ENCODE data around the gene SPTBN4.
"Not testable (repeated sequence)": the region's sequence is repeated elsewhere in the genome, so short reads cannot be mapped to it uniquely, and the experiment has no call there.

The SPTBN4 gene

DNA sequence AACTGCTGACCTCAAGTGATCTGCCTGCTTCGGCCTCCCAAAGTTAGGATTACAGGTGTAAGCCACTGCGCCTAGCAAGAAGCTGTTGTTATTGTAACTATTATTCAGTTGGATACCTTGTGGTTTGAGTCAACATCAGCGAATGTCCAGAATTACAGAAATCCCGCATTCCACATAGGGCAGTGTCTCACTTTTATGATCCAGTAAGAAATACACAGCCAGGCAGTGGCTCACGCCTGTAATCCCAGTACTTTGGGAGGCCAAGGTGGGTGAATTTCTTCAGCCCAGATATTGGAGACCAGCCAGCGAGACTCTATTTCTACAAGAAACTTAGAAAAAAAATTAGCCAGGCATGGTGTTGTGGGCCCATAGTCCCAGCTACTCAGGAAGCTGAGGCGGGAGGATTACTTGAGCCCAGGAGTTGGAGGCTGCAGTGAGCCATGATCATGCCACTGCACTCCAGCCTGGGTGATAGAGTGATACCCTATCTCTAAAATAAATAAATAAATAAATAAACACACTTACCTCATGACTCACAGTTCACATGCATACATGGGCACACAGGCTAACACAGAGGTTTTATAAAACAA lies 43.8 kb downstream of the SPTBN4 start:
- DNase-seq, result no peak

DNA sequence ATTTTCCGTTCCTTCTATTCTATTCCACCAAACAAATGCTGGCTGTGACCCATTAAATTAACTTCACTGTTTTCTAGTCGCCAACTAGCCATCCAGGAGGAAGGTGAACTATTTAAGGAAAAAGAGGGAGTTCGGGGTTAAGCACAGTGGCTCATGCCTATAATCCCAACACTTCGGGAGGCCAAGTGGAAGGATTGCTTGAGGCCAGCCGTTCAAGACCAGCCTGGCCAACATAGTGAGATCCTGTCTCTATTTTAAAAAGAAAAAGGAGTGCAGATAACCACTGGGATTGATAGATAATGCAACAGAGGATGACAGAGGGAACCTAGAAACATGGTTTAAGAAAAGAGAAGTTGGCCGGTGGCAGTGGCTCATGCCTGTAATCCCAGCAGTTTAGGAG lies 44.7 kb downstream of the SPTBN4 start:
- no peak for DNase-seq

DNA sequence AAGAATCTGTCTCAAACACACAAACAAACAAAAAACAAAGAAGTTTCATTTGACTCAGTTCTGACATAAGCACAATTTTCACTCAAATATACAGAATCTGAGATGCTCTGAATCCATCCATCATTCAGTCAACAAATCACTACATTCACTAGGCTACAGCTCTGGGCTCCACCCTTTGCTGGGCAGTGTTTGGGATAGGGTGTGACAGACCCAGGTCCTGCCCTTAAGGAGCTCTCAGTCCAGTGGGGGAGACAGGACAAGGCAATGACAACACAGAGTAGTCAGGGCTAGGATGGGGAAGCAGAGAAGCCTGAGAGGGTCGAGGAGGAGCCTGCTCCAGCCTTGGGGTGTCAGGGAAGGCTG lies 45.3 kb downstream of the SPTBN4 start:
- no peak for DNase-seq

DNA sequence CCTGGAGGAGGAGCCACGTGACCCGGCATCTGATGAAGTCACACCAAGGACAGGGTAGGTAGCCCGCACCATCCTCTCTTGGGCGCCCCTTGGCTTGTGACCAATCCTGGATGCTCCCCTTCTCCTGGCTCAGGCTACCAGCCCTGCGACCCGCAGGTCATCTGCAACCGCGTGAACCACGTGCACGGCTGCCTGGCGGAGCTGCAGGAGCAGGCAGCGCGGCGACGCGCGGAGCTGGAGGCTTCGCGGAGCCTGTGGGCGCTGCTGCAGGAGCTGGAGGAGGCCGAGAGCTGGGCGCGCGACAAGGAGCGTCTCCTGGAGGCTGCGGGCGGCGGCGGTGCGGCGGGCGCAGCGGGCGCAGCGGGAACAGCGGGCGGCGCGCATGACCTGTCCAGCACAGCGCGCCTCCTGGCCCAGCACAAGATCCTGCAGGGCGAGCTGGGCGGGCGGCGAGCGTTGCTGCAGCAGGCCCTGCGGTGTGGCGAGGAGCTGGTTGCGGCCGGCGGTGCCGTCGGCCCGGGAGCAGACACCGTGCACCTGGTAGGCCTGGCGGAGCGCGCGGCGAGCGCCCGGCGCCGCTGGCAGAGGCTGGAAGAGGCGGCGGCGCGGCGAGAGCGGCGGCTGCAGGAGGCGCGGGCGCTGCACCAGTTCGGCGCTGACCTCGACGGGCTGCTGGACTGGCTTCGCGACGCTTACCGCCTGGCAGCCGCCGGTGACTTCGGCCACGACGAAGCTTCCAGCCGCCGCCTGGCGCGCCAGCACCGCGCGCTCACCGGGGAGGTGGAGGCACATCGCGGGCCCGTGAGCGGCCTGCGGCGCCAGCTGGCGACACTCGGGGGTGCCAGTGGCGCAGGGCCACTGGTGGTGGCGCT lies 45.9 kb downstream of the SPTBN4 start:
- DNase-seq, result no peak

DNA sequence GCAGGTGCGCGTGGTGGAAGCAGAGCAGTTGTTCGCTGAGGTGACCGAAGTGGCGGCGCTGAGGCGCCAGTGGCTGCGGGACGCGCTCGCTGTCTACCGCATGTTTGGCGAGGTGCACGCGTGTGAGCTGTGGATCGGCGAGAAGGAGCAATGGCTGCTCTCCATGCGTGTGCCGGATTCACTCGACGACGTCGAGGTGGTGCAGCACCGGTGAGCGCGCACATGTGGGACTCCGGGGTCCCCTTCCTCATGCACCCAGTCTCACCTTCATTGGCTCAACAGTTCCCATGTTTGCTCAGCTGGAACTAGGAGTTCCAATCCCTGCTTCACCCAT lies 46.5 kb downstream of the SPTBN4 start:
- no peak for DNase-seq

DNA sequence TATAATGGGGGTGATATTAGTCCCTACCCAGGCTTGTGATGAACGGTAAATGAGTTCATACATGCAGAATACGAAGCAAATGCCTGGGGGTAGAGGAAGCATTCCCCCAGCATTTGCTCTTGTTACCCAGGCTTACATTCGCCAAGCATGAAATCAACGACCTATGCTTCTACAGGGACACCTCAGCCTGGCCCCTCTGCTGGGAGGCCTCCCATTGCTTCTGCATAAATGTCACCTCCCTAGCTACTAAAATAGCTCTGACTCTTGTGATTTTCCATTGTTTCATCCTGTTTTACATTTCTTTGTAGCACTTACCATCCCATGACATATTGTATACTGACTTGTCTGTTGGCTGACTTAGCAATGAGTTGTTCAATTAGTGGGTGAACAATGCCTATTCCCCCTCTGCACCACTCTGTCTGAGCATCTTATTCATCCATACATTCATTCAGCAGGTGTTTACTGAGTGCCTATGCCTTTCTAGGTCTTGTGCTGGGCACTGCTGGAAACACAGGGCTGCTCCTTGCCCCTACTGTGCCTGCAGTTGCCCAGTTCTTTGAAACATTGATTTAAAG lies 47.0 kb downstream of the SPTBN4 start:
- DNase-seq, result no peak

DNA sequence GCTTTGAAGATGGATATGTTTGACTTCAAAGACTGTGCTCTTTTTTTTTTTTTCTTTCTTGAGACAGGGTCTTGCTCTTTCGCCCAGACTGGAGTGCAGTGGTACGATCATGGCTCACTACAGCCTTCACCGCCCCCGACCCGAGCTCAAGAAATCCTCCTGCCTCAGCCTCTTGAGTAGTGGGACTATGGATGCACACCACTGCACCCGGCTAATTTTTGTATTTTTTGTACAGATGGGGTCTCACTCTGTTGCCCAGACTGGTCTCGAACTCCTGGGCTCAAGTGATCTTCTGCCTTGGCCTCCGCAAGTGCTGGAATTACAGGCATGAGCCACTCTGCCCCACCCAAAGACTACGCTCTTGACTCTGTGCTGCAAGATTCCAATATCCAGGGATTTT lies 50.4 kb downstream of the SPTBN4 start:
- no peak for DNase-seq

DNA sequence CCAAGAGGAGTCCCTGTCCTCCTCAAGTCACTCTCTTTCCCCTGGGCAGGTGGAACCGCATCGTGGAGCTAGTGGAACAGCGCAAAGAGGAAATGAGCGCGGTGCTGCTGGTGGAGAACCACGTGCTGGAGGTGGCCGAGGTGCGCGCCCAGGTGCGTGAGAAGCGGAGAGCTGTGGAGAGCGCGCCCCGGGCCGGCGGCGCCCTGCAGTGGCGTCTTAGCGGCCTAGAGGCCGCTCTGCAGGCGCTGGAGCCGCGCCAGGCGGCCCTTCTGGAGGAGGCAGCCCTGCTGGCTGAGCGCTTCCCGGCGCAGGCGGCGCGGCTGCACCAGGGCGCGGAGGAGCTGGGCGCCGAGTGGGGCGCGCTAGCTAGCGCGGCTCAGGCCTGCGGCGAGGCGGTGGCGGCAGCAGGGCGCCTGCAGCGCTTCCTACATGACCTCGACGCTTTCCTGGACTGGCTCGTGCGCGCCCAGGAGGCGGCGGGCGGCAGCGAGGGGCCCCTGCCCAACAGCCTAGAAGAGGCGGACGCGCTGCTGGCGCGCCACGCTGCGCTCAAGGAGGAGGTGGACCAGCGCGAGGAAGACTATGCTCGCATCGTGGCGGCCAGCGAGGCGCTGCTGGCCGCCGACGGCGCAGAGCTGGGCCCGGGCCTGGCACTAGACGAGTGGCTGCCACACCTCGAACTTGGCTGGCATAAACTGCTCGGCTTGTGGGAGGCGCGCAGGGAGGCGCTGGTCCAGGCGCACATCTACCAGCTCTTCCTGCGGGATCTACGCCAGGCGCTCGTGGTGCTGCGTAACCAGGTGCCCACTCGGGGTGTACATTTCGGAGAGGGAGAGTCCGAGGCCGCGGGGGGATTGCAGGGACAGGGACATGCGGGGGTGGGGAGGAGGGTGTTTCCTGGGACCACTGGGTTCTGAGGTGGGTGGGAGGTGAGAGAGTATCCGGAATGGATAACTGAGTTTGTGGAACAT lies 52.8 kb downstream of the SPTBN4 start:
- no peak for DNase-seq

DNA sequence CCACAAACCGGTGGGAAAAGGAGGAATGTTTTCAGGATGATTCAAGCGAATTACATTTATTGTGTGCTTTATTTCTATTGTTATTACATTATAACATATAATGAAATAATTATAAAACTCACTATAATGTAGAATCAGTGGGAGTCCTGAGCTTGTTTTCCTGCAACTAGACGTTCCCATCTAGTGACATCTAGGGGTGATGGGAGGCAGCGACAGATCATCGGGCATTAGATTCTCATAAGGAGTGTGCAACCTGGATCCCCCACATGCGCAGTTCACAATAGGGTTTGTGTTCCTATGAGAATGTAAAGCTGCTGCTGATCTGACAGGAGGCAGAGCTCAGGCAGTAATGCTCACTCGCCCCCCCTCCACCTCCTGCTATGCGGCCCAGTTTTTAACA lies 54.5 kb downstream of the SPTBN4 start:
- DNase-seq, result no peak

DNA sequence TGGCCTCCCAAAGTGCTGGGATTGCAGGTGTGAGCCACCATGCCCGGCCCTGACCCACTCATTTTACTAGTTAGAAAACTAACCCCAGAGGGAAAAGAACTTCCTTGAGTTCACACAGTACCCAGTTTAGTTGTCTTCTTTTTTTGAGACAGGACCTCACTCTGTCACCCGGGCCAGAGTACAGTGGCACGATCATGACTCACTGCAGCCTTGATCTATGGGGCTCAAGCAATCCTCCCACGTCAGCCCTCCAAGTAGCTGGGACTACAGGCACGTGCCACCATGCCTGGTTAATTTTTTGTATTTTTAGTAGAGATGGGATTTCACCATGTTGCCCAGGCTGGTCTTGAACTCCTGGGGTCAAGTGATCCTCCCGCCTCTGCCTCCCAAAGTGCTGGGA lies 55.1 kb downstream of the SPTBN4 start:
- not testable (repeated sequence) for DNase-seq

DNA sequence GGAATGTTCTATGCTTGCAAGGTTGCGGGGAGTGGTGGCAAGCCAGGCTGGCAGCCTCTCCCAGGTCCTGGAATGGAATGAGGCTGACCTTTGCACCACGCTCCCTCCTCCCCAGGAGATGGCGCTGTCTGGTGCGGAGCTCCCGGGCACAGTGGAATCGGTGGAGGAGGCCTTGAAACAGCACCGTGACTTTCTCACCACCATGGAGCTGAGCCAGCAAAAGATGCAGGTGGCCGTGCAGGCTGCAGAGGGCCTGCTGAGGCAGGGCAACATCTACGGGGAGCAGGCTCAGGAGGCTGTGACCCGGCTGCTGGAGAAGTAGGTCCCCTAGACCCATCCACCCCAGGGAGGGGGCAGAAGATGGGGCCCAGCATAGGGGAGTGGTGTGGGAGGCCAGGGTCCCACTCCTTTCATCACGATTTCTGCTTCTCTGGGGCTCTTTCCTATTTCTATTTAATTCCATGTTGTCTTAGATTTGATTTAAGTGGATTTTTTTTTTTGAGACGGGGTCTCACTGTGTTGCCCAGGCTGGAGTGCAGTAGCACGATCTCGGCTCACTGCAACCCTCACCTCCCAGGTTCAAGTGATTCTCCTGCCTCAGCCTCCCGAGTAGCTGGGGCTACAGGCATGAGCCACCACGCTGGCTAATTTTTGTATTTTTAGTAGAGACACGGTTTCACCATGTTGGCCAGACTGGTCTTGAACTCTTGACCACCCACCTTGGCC lies 56.7 kb downstream of the SPTBN4 start:
- DNase-seq, result no peak

DNA sequence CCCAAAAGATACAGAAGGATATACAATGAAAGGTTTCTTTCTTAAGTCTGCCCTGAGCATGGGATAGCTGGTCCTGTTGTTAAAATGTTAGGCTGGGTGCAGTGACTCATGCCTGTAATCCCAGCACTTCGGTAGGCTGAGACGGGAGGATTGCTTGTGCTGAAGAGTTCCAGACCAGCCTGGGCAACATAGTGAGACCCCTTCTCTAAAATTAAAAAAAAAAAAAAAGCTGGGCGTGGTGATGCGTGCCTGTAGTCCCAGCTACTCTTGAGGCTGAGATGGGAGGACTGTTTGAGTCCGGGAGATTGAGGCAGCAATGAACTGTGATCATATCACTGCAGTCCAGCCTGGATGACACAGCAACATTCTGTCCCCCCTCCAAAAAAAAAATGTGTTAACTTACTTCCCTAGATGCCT lies 57.3 kb downstream of the SPTBN4 start:
- DNase-seq, result no peak

DNA sequence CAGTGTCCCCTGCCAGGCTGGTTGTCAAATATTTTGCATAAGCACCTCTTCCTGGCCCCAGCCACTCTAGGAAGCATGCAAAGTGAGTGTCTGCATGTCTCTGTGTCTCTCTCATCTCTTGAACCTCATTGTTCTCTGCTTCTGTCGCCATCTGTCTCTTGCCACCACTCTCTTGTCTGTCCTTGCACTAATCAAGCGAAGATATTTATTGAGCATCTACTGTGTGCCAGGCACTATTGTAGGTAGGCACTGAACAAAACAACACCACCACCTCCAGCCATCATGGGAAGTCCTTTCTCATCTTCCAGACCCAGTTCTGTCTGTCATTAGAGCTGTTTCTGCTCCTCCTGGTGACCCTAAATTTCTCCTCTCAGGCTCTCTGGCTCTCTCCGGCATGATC lies 57.9 kb downstream of the SPTBN4 start:
- no peak for DNase-seq

DNA sequence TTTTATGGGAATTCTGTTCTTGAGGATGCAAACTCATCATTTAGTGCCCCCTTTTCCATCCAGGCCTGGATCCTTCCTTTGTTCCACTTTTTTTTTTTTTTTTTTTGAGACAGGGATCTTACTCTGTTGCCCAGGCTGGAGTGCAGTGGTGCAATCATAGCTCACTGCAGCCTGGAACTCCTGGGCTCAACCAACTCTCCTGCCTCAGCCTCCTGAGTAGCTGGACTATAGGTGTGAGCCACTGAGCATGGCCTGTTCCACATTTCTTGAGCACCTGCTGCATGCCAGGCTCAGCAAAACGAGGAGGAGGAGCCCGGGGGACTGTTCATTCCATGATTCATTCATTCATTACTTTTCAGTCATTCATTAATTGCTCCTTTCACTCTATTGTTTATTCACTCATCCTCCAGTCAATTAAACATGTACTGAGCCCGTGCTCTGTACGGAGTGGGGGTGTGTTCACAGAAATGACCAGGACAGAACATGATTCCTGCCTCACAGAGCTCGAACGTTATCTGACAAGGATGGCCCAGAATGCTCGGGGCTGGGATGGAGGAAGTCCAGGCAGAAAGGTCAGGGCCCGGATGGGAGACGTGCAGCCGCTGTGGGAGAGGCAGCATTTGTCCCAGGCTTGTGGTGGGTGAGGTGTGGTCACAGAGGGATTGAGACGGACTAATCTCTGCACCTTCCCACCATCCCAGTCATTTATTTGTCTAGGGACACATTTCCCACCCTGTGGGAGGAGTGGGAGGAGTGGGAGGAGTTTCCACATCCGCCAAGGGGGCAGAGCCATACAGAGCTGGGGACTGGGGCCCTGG lies 58.6 kb downstream of the SPTBN4 start:
- no peak for DNase-seq

DNA sequence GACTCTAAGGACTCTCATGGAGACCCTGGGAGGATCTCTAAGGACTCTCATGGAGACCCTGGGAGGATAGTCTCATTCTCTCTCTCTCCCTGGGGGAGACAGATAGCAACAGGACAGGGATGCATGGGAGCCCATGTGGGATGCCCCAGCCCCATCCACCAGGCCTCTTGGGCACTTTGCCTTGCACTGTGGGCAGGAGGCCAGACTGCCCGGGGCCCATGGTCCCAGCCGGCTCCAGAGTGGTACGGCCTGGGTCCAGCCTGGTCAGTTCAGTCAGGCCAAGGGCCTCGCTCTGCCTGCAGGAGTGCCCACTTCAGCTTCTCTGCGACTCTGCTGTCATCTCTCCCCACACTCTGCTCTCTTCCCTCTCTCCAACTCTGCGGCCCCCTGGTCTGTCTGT lies 61.3 kb downstream of the SPTBN4 start:
- DNase-seq, result no peak

DNA sequence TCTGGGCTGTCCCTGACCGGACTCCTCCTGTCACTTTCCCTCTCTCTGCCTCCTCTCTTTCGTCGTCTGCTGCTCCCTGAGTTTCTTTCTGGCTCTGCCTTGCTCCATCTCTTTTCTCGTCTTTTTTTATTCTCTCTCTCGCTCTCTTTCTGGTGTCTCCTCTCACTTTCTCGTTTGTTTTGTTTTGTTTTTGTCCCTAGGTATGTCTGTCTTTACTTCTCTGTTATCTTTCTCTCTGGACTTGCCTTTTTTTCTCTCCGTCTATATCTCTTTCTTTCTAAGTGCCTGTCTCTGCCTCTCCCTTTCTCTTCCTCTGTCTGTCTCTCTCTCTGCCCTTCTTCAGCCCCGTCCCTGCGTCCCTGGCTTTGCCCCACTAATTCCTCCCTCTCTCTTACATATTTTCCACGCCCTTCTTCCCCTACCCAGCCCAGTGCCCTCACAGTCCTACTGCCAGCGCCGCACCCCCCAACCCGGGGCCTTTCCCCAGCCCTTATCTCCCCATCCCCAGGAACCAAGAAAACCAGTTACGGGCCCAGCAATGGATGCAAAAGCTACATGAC lies 61.8 kb downstream of the SPTBN4 start:
- DNase-seq, result no peak

DNA sequence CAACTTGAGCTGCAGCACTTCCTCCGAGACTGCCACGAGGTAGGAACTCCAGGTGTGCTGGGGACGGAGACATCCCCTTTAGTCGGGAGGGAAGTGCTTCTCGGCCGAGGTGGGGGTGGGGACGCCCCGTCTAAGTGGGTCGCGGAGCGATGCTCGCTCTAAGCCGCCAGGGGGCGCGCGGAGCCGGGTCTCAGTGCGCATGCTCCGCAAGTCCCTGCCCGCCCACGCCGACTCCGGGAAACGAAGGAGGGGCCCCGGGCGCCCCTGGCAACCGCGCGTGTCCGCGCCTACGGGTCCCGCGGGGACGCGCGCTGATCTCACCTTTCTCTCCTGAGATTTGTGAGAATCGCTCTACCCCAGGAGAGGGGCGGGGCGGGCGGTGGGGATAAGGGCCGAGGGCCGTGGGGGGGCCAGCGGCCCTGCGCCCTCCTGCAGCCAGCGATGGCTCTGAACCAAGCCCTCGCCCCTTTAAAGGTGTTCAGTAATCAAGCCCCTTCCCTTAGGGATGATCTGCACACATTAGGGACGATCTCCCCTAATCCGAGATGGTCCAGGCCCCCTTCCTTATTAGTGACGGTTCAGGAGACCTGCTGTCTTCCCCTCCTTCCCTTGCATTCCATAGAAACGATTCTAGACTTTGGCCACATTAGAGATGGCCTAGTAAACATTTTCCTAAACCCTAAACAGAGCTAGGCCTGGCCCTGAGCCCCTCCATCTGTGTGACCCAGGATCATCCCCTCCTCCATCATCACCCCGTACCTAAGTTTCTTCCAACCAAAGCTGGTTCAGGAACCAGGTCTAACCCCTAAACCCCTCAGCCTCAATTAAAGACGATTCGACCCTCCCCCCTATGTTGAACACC lies 62.5 kb downstream of the SPTBN4 start:
- peak; percentile 55 to 75 for DNase-seq

DNA sequence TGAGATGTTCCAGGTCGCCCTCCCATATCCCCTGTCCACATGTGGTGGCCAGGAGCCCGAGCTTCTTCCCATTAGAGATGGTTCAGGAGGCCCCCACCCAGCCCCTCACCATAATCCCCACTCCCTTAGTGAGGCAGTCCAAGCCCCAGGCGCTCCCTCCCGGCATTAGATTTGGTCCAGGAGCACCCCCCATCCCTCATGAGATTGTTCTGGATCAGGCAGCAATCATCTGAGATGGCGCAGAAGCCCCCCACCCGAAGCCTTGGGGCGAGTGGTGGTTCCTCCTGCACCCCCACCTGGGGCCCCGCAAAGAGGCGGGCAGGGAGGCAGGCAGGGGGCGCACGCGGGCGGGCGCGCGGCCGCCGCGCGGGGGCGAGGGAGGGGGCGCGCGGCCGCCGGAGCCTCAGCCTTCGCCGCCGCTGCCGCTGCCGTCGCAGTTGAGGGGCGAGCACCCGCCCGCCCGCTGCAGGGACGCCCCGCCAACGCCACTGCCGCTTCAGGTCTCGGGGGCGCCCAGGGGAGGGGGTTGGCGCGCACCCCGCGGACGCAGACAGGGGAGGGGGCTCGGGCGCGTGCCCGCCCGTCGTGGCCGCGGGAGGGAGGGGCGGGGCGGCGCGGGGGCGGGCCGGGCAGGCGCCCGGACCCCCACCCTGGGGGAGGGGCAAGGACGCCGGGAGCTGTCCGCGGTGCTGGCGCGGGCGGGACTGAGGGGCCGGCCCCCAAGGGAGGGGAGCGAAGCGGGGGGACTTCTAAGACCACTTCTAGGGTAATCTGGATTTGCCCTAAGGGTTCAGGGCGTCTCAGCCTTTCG lies 63.5 kb downstream of the SPTBN4 start:
- no peak for DNase-seq

DNA sequence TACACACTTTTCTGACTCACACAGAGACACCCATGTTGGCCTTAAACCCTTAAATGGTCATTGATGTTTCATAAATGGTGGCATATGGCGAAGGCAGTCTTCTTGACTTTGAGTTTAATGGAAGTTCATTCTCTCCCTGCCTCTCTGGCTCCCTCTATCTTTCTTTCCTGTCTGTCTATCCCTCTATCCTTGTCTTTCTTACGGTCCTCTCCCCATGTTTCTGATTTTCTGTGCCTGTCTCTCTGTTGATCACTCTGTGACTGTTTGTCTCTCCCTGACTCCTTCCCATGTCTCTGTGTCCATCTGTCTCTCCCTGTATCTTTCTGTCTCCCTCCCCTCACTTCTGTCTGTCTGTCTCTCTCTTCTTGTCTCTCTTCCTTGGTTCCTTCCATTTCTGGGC lies 66.7 kb downstream of the SPTBN4 start:
- no peak for DNase-seq

Measured in hippocampal formation (tissue), 2 donors.